ENCODE results near the gene SLC40A1.

DNA sequence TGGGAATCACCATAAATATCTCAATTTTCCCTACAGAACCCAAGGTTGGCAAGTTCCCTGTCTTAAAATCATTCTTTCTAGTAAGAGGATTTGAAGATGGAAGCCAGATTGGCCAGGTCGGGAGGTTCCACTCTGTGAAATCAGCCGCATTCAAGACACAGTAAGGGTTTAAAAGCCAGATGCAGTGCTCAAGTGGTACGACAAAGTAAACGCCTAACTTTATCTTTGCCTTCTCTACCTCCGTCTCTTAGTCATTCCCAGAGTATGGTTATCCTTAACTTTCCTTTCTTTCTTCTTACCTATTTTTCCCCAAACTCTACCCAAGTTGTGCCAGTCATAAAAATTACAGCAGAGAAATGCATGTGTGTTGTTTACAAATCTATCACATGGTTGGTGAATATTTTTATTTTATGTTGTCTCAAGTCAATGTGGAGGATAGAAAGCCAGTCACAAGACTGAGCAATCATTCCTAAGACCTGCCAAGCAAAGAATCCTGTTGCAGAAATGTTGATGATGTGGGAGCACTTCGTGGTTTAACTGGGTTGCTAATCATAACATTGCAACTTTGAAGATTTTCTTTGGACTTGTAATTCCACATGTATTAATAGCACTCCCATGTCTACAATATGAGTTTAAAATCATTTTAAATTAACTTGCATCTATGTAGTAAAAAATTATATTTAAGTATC lies 62.6 kb downstream of the SLC40A1 start:
- TF ChIP-seq POLR2A (IDR thresholded peaks at IDR 0.05; ENCODE audit: low read depth, low read length) (no peak), TAF1 (IDR thresholded peaks at IDR 0.05; ENCODE audit: borderline replicate concordance, low read depth, low read length) (no peak)
